ENCODE results near the gene SH3BP1.

- TF ChIP-seq CTCF (conservative IDR thresholded peaks at IDR 0.05; ENCODE audit: low read depth, low read length) (no peak), MXI1 (IDR thresholded peaks at IDR 0.05; ENCODE audit: borderline replicate concordance, low read depth, low read length) (no peak), RAD21 (IDR thresholded peaks at IDR 0.05; ENCODE audit: low read length) (no peak), ELK1 (IDR thresholded peaks at IDR 0.05; ENCODE audit: borderline replicate concordance, low read depth, low read length) (no peak), POLR2A (IDR thresholded peaks at IDR 0.05; ENCODE audit: low read depth, low read length) (no peak), RCOR1 (IDR thresholded peaks at IDR 0.05; ENCODE audit: insufficient replicate concordance, low read length) (no peak)
These were observed 512 bp downstream of the SH3BP1 start for GRCh38 chr22:37639771-37640590.

Measured in IMR-90 (cell line).